ENCODE data around the gene SLC4A1.

SLC4A1 gene

GRCh38 chr17:44287651-44288050 lies 19.7 kb upstream of the SLC4A1 start:
- TF ChIP-seq SPI1 (IDR thresholded peaks at IDR 0.05; ENCODE audit: low read depth, low read length) (no peak), TAF1 (IDR thresholded peaks at IDR 0.05; ENCODE audit: low read depth, low read length) (no peak), POLR2AphosphoS5 (IDR thresholded peaks at IDR 0.05; ENCODE audit: low read depth, low read length) (no peak), POU2F2 (IDR thresholded peaks at IDR 0.05; ENCODE audit: low read depth, low read length) (no peak), POLR2A (IDR thresholded peaks at IDR 0.05; ENCODE audit: low read depth, low read length) (no peak), PAX5 (IDR thresholded peaks at IDR 0.05; ENCODE audit: insufficient read depth, low read length, severe bottlenecking) (no peak)
- DNase-seq (ENCODE audit: insufficient read length, low spot score) (no peak), FAIRE-seq (no peak)

DNA sequence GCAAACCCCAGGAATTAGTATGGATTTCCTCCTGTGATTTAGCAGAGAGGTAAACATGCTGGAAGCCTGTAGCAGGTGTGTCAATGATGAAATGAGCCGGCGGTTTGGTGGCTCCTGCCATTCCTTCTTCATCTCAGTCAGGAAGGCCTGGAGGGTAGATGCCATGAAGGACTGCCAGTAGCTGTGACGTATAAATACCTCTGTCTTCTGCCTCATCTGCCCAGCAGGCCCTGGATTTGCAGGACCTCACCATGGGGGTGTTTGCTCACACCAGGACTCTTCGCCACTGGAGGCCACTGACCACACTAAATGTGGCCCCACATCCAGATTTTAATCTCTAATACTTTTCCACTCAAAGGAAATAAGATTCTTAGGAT lies 16.1 kb upstream of the SLC4A1 start:
- no peak for DNase-seq (ENCODE audit: insufficient read length, low spot score)
- no peak for TF ChIP-seq POU2F2 (IDR thresholded peaks at IDR 0.05; ENCODE audit: low read depth, low read length)
- TF ChIP-seq SPI1 (IDR thresholded peaks at IDR 0.05; ENCODE audit: low read depth, low read length): no peak
- no peak for TF ChIP-seq TAF1 (IDR thresholded peaks at IDR 0.05; ENCODE audit: low read depth, low read length)
- TF ChIP-seq POLR2AphosphoS5 (IDR thresholded peaks at IDR 0.05; ENCODE audit: low read depth, low read length): no peak
- TF ChIP-seq PAX5 (IDR thresholded peaks at IDR 0.05; ENCODE audit: insufficient read depth, low read length, severe bottlenecking): no peak
- TF ChIP-seq POLR2A (IDR thresholded peaks at IDR 0.05; ENCODE audit: low read depth, low read length): no peak
- FAIRE-seq: no peak

GRCh38 chr17:44283344-44284023 lies 15.5 kb upstream of the SLC4A1 start:
- no peak for FAIRE-seq
- TF ChIP-seq POU2F2 (IDR thresholded peaks at IDR 0.05; ENCODE audit: low read depth, low read length) (no peak), POLR2AphosphoS5 (IDR thresholded peaks at IDR 0.05; ENCODE audit: low read depth, low read length) (no peak), PAX5 (IDR thresholded peaks at IDR 0.05; ENCODE audit: insufficient read depth, low read length, severe bottlenecking) (no peak), SPI1 (IDR thresholded peaks at IDR 0.05; ENCODE audit: low read depth, low read length) (no peak), POLR2A (IDR thresholded peaks at IDR 0.05; ENCODE audit: low read depth, low read length) (no peak), TAF1 (IDR thresholded peaks at IDR 0.05; ENCODE audit: low read depth, low read length) (no peak)
- no peak for DNase-seq (ENCODE audit: insufficient read length, low spot score)

DNA sequence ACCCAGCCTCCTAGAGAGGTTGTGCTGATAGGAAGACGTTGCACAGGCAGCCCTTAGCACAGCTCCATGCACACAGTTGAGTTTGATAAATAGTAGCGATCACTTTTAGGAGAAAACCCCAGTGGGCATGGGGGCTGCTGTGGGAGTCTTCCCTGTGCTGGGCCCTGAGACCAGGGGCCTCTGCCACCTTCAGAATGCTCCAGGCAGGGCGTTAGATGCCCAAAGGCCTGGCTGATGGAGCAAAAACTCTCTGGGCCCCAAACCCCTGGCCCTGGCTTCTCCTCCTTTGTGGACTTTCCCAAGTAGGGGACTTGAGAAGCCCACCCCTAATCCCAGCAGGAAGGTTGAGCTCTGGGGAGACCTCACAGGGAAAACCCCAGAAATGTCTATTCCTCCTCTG lies 14.3 kb upstream of the SLC4A1 start:
- TF ChIP-seq POLR2AphosphoS5 (IDR thresholded peaks at IDR 0.05; ENCODE audit: low read depth, low read length): no peak
- no peak for TF ChIP-seq POLR2A (IDR thresholded peaks at IDR 0.05; ENCODE audit: low read depth, low read length)
- TF ChIP-seq SPI1 (IDR thresholded peaks at IDR 0.05; ENCODE audit: low read depth, low read length): no peak
- no peak for TF ChIP-seq PAX5 (IDR thresholded peaks at IDR 0.05; ENCODE audit: insufficient read depth, low read length, severe bottlenecking)
- FAIRE-seq: no peak
- no peak for DNase-seq (ENCODE audit: insufficient read length, low spot score)

GRCh38 chr17:44281570-44281969 lies 13.6 kb upstream of the SLC4A1 start:
- no peak for DNase-seq (ENCODE audit: insufficient read length, low spot score)
- FAIRE-seq: no peak
- no peak for TF ChIP-seq POU2F2 (IDR thresholded peaks at IDR 0.05; ENCODE audit: low read depth, low read length)
- no peak for TF ChIP-seq POLR2AphosphoS5 (IDR thresholded peaks at IDR 0.05; ENCODE audit: low read depth, low read length)
- no peak for TF ChIP-seq TAF1 (IDR thresholded peaks at IDR 0.05; ENCODE audit: low read depth, low read length)
- no peak for TF ChIP-seq PAX5 (IDR thresholded peaks at IDR 0.05; ENCODE audit: insufficient read depth, low read length, severe bottlenecking)
- TF ChIP-seq POLR2A (IDR thresholded peaks at IDR 0.05; ENCODE audit: low read depth, low read length): no peak
- no peak for TF ChIP-seq SPI1 (IDR thresholded peaks at IDR 0.05; ENCODE audit: low read depth, low read length)

- no peak for DNase-seq (ENCODE audit: insufficient read length, low spot score)
- no peak for TF ChIP-seq POLR2AphosphoS5 (IDR thresholded peaks at IDR 0.05; ENCODE audit: low read depth, low read length)
- no peak for TF ChIP-seq SPI1 (IDR thresholded peaks at IDR 0.05; ENCODE audit: low read depth, low read length)
- TF ChIP-seq POU2F2 (IDR thresholded peaks at IDR 0.05; ENCODE audit: low read depth, low read length): no peak
- no peak for TF ChIP-seq TAF1 (IDR thresholded peaks at IDR 0.05; ENCODE audit: low read depth, low read length)
- TF ChIP-seq PAX5 (IDR thresholded peaks at IDR 0.05; ENCODE audit: insufficient read depth, low read length, severe bottlenecking): no peak
- no peak for TF ChIP-seq POLR2A (IDR thresholded peaks at IDR 0.05; ENCODE audit: low read depth, low read length)
- FAIRE-seq: no peak
Observed at GRCh38 chr17:44280392-44280937, 12.5 kb upstream of the SLC4A1 start.

- DNase-seq (ENCODE audit: insufficient read length, low spot score) (no peak), FAIRE-seq (peak; percentile 59)
- TF ChIP-seq PAX5 (IDR thresholded peaks at IDR 0.05; ENCODE audit: insufficient read depth, low read length, severe bottlenecking) (peak; percentile 72), POLR2A (IDR thresholded peaks at IDR 0.05; ENCODE audit: low read depth, low read length) (no peak)
Observed at GRCh38 chr17:44279666-44280391, 11.9 kb upstream of the SLC4A1 start.

DNA sequence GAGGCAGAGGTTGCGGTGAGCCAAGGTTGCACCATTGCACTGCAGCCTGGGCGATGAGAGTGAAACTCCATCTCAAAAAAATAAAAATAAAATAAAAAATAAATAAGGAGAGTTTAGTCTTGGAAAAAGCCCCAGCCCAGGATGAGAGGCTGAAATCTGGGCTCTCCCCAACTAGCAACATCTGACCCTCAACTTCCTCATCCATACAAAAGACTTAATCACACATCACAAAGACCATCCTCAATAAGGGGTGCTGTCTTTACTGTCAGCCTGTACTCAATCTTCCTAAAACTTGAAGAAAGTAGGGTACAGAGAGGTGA lies 11.4 kb upstream of the SLC4A1 start:
- FAIRE-seq: no peak
- no peak for DNase-seq (ENCODE audit: insufficient read length, low spot score)
- TF ChIP-seq POLR2A (IDR thresholded peaks at IDR 0.05; ENCODE audit: low read depth, low read length) (no peak), SPI1 (IDR thresholded peaks at IDR 0.05; ENCODE audit: low read depth, low read length) (no peak), POLR2AphosphoS5 (IDR thresholded peaks at IDR 0.05; ENCODE audit: low read depth, low read length) (no peak), TAF1 (IDR thresholded peaks at IDR 0.05; ENCODE audit: low read depth, low read length) (no peak), POU2F2 (IDR thresholded peaks at IDR 0.05; ENCODE audit: low read depth, low read length) (no peak), PAX5 (IDR thresholded peaks at IDR 0.05; ENCODE audit: insufficient read depth, low read length, severe bottlenecking) (no peak)

DNA sequence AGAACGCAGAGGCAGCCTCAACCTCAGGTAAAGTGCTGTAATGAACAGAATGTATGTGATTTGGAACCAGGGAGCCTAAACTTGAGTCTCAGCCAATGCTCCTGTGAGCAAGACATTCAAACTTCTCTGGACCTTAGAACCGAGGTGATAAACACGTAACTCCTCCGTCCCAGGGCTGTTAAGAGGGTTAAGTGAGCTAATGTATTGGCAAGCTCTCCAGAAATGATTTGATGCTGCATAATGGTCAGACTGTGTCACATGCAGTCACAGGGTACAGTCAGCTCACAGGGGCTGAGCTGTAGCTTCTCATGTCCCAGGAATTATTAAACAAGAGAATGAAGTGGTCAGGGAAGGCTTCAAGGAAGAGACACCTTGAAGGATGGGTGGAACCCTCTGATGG lies 10.0 kb upstream of the SLC4A1 start:
- TF ChIP-seq POLR2AphosphoS5 (IDR thresholded peaks at IDR 0.05; ENCODE audit: low read depth, low read length) (no peak), PAX5 (IDR thresholded peaks at IDR 0.05; ENCODE audit: insufficient read depth, low read length, severe bottlenecking) (no peak), SPI1 (IDR thresholded peaks at IDR 0.05; ENCODE audit: low read depth, low read length) (no peak), POU2F2 (IDR thresholded peaks at IDR 0.05; ENCODE audit: low read depth, low read length) (no peak), POLR2A (IDR thresholded peaks at IDR 0.05; ENCODE audit: low read depth, low read length) (no peak), TAF1 (IDR thresholded peaks at IDR 0.05; ENCODE audit: low read depth, low read length) (no peak)
- DNase-seq (ENCODE audit: insufficient read length, low spot score) (no peak), FAIRE-seq (no peak)

Data from GM12891 (cell line).